ENCODE measurements around the gene IFT22.
A peak's percentile ranks its signal among the peaks of the same experiment; 100 is the strongest.

- peak in 3 of 4 experiments; percentile 67 to 91 (median 79) for TF ChIP-seq CTCF (IDR thresholded peaks at IDR 0.05)
- no peak for TF ChIP-seq POLR2AphosphoS5 (IDR thresholded peaks at IDR 0.05)
- TF ChIP-seq POLR2A (IDR thresholded peaks at IDR 0.05) = no peak
Measured at GRCh38 chr7:101363734-101364374, 42.2 kb upstream of the IFT22 start.

Data from gastroesophageal sphincter (tissue), 3 donors.